ENCODE data around the gene HNF4A. TPM values are rescaled to one million over a fixed set of nuclear protein-coding genes. Genes with fewer than 3 reads are reported as not detected.
A peak's percentile ranks its signal among the peaks of the same experiment; 100 is the strongest.

HNF4A gene
- total and polyA plus RNA-seq, 2 of the 13 experiments (the other 11 are each of a cell fraction or from before 2014, with no cell fraction given) = 80.9 to 169 TPM

GRCh38 chr20:44370639-44371218, 15.2 kb downstream of the HNF4A start (continued):
- TF ChIP-seq HNF1A (IDR thresholded peaks at IDR 0.05; ENCODE audit: low read depth) = peak; percentile 41; the same call in 1 of the 2 replicates
- TF ChIP-seq HNF1A (CRISPR knock-in tag; IDR thresholded peaks at IDR 0.05; ENCODE audit: borderline replicate concordance) = peak; percentile 87
- 0 out of 2 replicates have a peak, but pooled peaks have one; percentile 9 for TF ChIP-seq ZBTB10 (CRISPR knock-in tag; IDR thresholded peaks at IDR 0.05; ENCODE audit: borderline replicate concordance)
- TF ChIP-seq RARG (CRISPR knock-in tag; IDR thresholded peaks at IDR 0.05; ENCODE audit: low read depth) = no peak
- no peak for TF ChIP-seq ELK4 (CRISPR knock-in tag; IDR thresholded peaks at IDR 0.05; ENCODE audit: borderline replicate concordance)
- no peak for TF ChIP-seq GLMP (CRISPR knock-in tag; IDR thresholded peaks at IDR 0.05; ENCODE audit: borderline replicate concordance)
- TF ChIP-seq SNRNP70 (IDR thresholded peaks at IDR 0.05; ENCODE audit: low read depth, low read length) = no peak
- no peak for TF ChIP-seq ZNF7 (CRISPR knock-in tag; IDR thresholded peaks at IDR 0.05)
- TF ChIP-seq PLRG1 (conservative IDR thresholded peaks at IDR 0.05) = no peak
- peak; percentile 76 for TF ChIP-seq ZNF205 (CRISPR knock-in tag; IDR thresholded peaks at IDR 0.05)
- TF ChIP-seq PBX2 (CRISPR knock-in tag; IDR thresholded peaks at IDR 0.05) = 0 out of 2 replicates have a peak, but pooled peaks have one; percentile 53
- TF ChIP-seq FOXA1 (IDR thresholded peaks at IDR 0.05) = no peak; the same call in 1 of the 2 replicates
- TF ChIP-seq FOXA1 (CRISPR knock-in tag; IDR thresholded peaks at IDR 0.05) = peak; percentile 100
- TF ChIP-seq ZFP90 (CRISPR knock-in tag; IDR thresholded peaks at IDR 0.05; ENCODE audit: borderline replicate concordance) = peak; percentile 93
- no peak for TF ChIP-seq NAIF1 (CRISPR knock-in tag; IDR thresholded peaks at IDR 0.05; ENCODE audit: borderline replicate concordance)
- TF ChIP-seq RBM39 (IDR thresholded peaks at IDR 0.05; ENCODE audit: low read depth, low read length, poor library complexity, severe bottlenecking) = no peak
- TF ChIP-seq TBX2 (CRISPR knock-in tag; IDR thresholded peaks at IDR 0.05; ENCODE audit: borderline replicate concordance) = peak; percentile 93
- peak; percentile 80 for TF ChIP-seq SOX5 (CRISPR knock-in tag; IDR thresholded peaks at IDR 0.05; ENCODE audit: borderline replicate concordance)
